ENCODE data around the gene NDUFS2.
A peak's percentile ranks its signal among the peaks of the same experiment; 100 is the strongest.

The NDUFS2 gene

GRCh38 chr1:161196521-161197451, 5.4 kb upstream of the NDUFS2 start:
- DNase-seq = no peak

- DNase-seq = no peak
These were observed 4.5 kb upstream of the NDUFS2 start for GRCh38 chr1:161197560-161198193.

- peak in 1 of 2 experiments; percentile 42 for DNase-seq
These were observed 3.8 kb upstream of the NDUFS2 start for GRCh38 chr1:161198194-161198896.

- DNase-seq = no peak
These were observed 3.2 kb upstream of the NDUFS2 start, which contains the start of gene ADAMTS4 for GRCh38 chr1:161198897-161199431. Gene ADAMTS4 (minus strand): TSS chr1:161199054. CDS start chr1:161198627, 427 bp downstream.

- DNase-seq = no peak
These were observed 2.5 kb upstream of the NDUFS2 start for GRCh38 chr1:161199506-161200139.

GRCh38 chr1:161200421-161200991, 1.7 kb upstream of the NDUFS2 start:
- DNase-seq = no peak

- no peak for DNase-seq
These were observed 953 bp upstream of the NDUFS2 start for GRCh38 chr1:161200992-161201835.

GRCh38 chr1:161206411-161207140, 4.4 kb downstream of the NDUFS2 start:
- DNase-seq = no peak

GRCh38 chr1:161207173-161207572, 5.0 kb downstream of the NDUFS2 start:
- no peak for DNase-seq

GRCh38 chr1:161209790-161210409, 7.7 kb downstream of the NDUFS2 start:
- DNase-seq = peak; percentile 86 to 87

GRCh38 chr1:161214369-161214768, 12.2 kb downstream of the NDUFS2 start:
- no peak for DNase-seq

- no peak for DNase-seq
These were observed 12.9 kb downstream of the NDUFS2 start, which contains the start of gene FCER1G for GRCh38 chr1:161215076-161215475. Gene FCER1G (plus strand): TSS chr1:161215295. CDS start chr1:161215322, 27 bp downstream.

GRCh38 chr1:161216945-161217712, 15.0 kb downstream of the NDUFS2 start:
- DNase-seq = no peak

GRCh38 chr1:161217831-161218230, 15.7 kb downstream of the NDUFS2 start:
- DNase-seq = no peak

- no peak for DNase-seq
These were observed 16.3 kb downstream of the NDUFS2 start for GRCh38 chr1:161218301-161219077.

GRCh38 chr1:161219078-161219892, 17.1 kb downstream of the NDUFS2 start:
- DNase-seq = no peak

- DNase-seq = no peak
These were observed 17.8 kb downstream of the NDUFS2 start for GRCh38 chr1:161220002-161220401.

All from SHP77 (cell line).